Activated T-cell treated with anti-CD3 and anti-CD28 coated beads, Interleukin-2, amount 50 U/mL, for 48 hours (primary cell): Measurements from ENCODE around the gene THBS3.
A peak's percentile ranks its signal among the peaks of the same experiment; 100 is the strongest.
"Not testable (repeated sequence)": the region's sequence is repeated elsewhere in the genome, so short reads cannot be mapped to it uniquely, and the experiment has no call there.

Source experiments
- DNase-seq, 2 experiments: peaks; one replicate each; pipeline ENCODE4 v3.0.0-alpha.2; 2020

The THBS3 gene

GRCh38 chr1:155206891-155207805 is 549 bp downstream of the THBS3 start:
- DNase-seq = peak; percentile 95 to 98

- no peak for DNase-seq
Measured at GRCh38 chr1:155205969-155206593, 1.6 kb downstream of the THBS3 start.

GRCh38 chr1:155205035-155205434 is 2.7 kb downstream of the THBS3 start:
- DNase-seq = no peak

GRCh38 chr1:155202731-155203515 is 4.8 kb downstream of the THBS3 start:
- DNase-seq = no peak

- DNase-seq = no peak
Measured at GRCh38 chr1:155202198-155202597, 5.5 kb downstream of the THBS3 start.

GRCh38 chr1:155200920-155201319 is 6.8 kb downstream of the THBS3 start:
- DNase-seq = no peak

- no peak for DNase-seq
Measured at GRCh38 chr1:155199792-155200191, 7.9 kb downstream of the THBS3 start.

- no peak for DNase-seq
Measured at GRCh38 chr1:155198547-155198906, 9.2 kb downstream of the THBS3 start.

GRCh38 chr1:155197901-155198546 is 9.7 kb downstream of the THBS3 start:
- DNase-seq = no peak

GRCh38 chr1:155196893-155197638 is 10.6 kb downstream of the THBS3 start:
- no peak for DNase-seq

- no peak for DNase-seq
Measured at GRCh38 chr1:155196103-155196892, 11.4 kb downstream of the THBS3 start.

- DNase-seq = no peak
Measured at GRCh38 chr1:155195201-155196102, 12.2 kb downstream of the THBS3 start.

GRCh38 chr1:155193991-155194240 is 13.8 kb downstream of the THBS3 start:
- not testable (repeated sequence) for DNase-seq

GRCh38 chr1:155193275-155193990 is 14.3 kb downstream of the THBS3 start:
- DNase-seq = peak; percentile 91 to 92

- peak in 1 of 2 experiments; percentile 36 for DNase-seq
Measured at GRCh38 chr1:155192346-155193274, 15.1 kb downstream of the THBS3 start.

GRCh38 chr1:155191904-155192303 is 15.8 kb downstream of the THBS3 start:
- DNase-seq = peak in 1 of 2 experiments; percentile 29

- DNase-seq = not testable (repeated sequence)
Measured at GRCh38 chr1:155189926-155190325, 17.8 kb downstream of the THBS3 start.

GRCh38 chr1:155188268-155188667 is 19.4 kb downstream of the THBS3 start:
- DNase-seq = no peak

GRCh38 chr1:155187456-155187891 is 20.2 kb downstream of the THBS3 start:
- no peak for DNase-seq
